CD4-positive, alpha-beta memory T cell (primary cell): Measurements from ENCODE around the gene MSMB. TPM values are rescaled to one million over a fixed set of nuclear protein-coding genes. Genes with fewer than 3 reads are reported as not detected.
A peak's percentile ranks its signal among the peaks of the same experiment; 100 is the strongest.
"Not testable (repeated sequence)": the region's sequence is repeated elsewhere in the genome, so short reads cannot be mapped to it uniquely, and the experiment has no call there.

Experiments used
- CTCF ChIA-PET: fragments of 350-600 bp; sonication (Branson Sonifier 250); formaldehyde crosslinking; loops from one replicate; lab custom pipeline; 2021; ENCODE audit warnings: inconsistent platforms; ENCODE audit not compliant: partially characterized antibody; lab: Charles Lee
- POLR2A ChIA-PET: fragments of 350-600 bp; sonication (Branson Sonifier 250); formaldehyde crosslinking; loops from one replicate; lab custom pipeline; 2021; ENCODE audit not compliant: partially characterized antibody; lab: Charles Lee
- DNase-seq, 5 donors: peaks; one replicate each; pipeline versions ENCODE4 v3.0.0 to v3.0.0-alpha.2; 2020 to 2022; ENCODE audit warnings: mixed read lengths in 1 of 5
- H3K27ac ChIP-seq: one replicate; pipeline ENCODE4 v1.7.0; 2013; ENCODE audit warnings: low read depth, low read length
- H3K27me3 ChIP-seq: 2 replicates; pipeline ENCODE4 v1.7.0; 2013; ENCODE audit warnings: mild to moderate bottlenecking, low read length, moderate library complexity; ENCODE audit not compliant: insufficient read depth
- H3K36me3 ChIP-seq: 2 replicates; pipeline ENCODE4 v1.7.0; 2013; ENCODE audit warnings: mild to moderate bottlenecking, low read length, moderate library complexity; ENCODE audit not compliant: insufficient read depth
- H3K4me1 ChIP-seq: 2 replicates; pipeline ENCODE4 v1.7.0; 2013; ENCODE audit warnings: mild to moderate bottlenecking, low read length, moderate library complexity; ENCODE audit not compliant: insufficient read depth
- H3K4me3 ChIP-seq, 2 donors: one replicate each; pipeline ENCODE4 v1.7.0; 2013; ENCODE audit warnings: low read length in 2 of 2, mild to moderate bottlenecking in 1 of 2
- H3K9me3 ChIP-seq, 2 donors: one replicate each; pipeline ENCODE4 v1.7.0; 2013; ENCODE audit warnings: low read length in 2 of 2, control low read depth in 1 of 2; ENCODE audit not compliant: control insufficient read depth in 1 of 2
- H3K27ac Mint-ChIP-seq, 7 donors: one replicate each; pipeline ENCODE4 v1.8.0; 2020 to 2021; ENCODE audit warnings: mixed read lengths in 7 of 7, mild to moderate bottlenecking in 6 of 7, inconsistent platforms in 3 of 7, moderate library complexity in 3 of 7
- H3K27me3 Mint-ChIP-seq, 2 donors: one replicate each; pipeline ENCODE4 v1.8.0; 2020 to 2021; ENCODE audit warnings: mixed read lengths in 2 of 2
- H3K36me3 Mint-ChIP-seq, 2 donors: one replicate each; pipeline ENCODE4 v1.8.0; 2020 to 2021; ENCODE audit warnings: mixed read lengths in 2 of 2, inconsistent platforms in 1 of 2, mild to moderate bottlenecking in 1 of 2
- H3K4me1 Mint-ChIP-seq, 4 donors: one replicate each; pipeline ENCODE4 v1.8.0; 2020 to 2021; ENCODE audit warnings: mixed read lengths in 4 of 4, mild to moderate bottlenecking in 1 of 4
- H3K4me3 Mint-ChIP-seq, 8 donors: one replicate each; pipeline ENCODE4 v1.8.0; 2020 to 2021; ENCODE audit warnings: mixed read lengths in 8 of 8, mild to moderate bottlenecking in 7 of 8, moderate library complexity in 6 of 8, inconsistent platforms in 3 of 8
- H3K9me3 Mint-ChIP-seq, 8 donors: one replicate each; pipeline ENCODE4 v1.8.0; 2020 to 2021; ENCODE audit warnings: mixed read lengths in 8 of 8, mild to moderate bottlenecking in 5 of 8, inconsistent platforms in 3 of 8, moderate library complexity in 1 of 8
- intact Hi-C: fragments of 100-400 bp; cut with micrococcal nuclease; formaldehyde crosslinking; loops from one replicate; pipeline ENCODE4 v1.15.1; 2023
- polyA plus RNA-seq, 2 donors: library from polyadenylated mRNA; unstranded; fragments of 300-500 nt; fragmentation: Illumina TruSeq; gene quantifications; one replicate each; pipeline ENCODE4 v1.2.3, GENCODE V29; 2021
- total RNA-seq, 2 experiments: library from RNA; stranded (reverse); gene quantifications; one replicate each; pipeline ENCODE4 v1.2.3, GENCODE V29; 2021

Gene MSMB
- total and polyA plus RNA-seq, 4 experiments from 2014 or later, result not detected

DNA sequence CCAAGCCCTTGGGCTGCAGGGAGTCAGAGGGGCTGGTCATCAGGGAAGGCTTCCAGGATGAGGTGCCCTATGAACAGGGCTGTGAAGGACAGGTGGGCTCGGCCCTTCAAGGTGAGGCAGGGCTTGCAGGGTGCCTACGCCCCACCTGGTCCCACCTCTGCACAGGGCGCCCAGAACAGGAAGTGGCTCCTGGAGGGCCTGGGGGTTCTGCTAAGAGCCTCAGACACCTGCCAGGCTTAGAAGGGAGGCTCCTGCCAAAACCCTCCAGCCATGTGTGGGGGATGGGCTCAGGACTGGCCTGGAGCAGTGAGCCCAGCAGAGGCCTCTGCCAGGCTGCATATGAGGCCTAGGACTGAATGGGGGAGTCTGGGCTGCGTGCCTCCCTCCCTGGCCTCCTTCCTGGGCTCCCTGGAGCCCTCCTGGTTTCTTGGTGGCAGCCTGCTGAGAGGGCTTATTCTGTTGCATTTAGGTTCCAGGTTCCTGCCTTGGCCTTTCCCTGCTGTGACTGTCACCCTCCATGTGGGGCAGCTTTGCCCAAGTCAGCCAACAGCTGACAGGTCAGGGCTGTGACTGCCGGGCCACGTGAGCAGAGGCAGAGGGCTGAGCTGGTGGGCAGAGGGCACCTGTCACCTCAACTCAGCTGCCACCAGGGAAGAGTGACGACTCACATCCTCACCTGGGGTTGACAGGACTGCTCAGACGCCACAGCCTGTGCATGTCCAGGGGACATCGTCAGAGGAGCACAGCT lies 45.2 kb upstream of the MSMB start:
- H3K4me3 Mint-ChIP-seq, result peak overlapping the region in 7 of 8 donors; percentile 45 to 73 (median 58)
- no peaks in the 10 kb centered on the region for H3K27me3 Mint-ChIP-seq
- DNase-seq, result peak in 1 of 5 donors; percentile 18
- ChIA-PET POLR2A (interaction anchor here (1.0 to 2.0 kb wide), 9 partner anchors 11 to 71 kb away, joined by 3 to 9 read pairs (median 4); partner anchors contain the start of gene NCOA4), CTCF (interaction anchor here (1.5 to 2.1 kb wide), 4 partner anchors 14 to 64 kb away, joined by 6 to 9 read pairs (median 8); no protein-coding TSS in a partner anchor)
- Histone ChIP-seq H3K36me3 (no peaks in the 10 kb centered on the region), H3K9me3 (no peaks in the 10 kb centered on the region), H3K27me3 (no peaks in the 10 kb centered on the region), H3K27ac (peak overlapping the region; percentile 1), H3K4me3 (no peak overlapping the region), H3K4me1 (peaks cover 67% of the 10 kb centered on the region)
- no peaks in the 10 kb centered on the region for H3K36me3 Mint-ChIP-seq
- no peaks in the 10 kb centered on the region for H3K9me3 Mint-ChIP-seq
- intact Hi-C loops, result no loop called here
- H3K27ac Mint-ChIP-seq, result peak overlapping the region; percentile 52 to 85 (median 70)
- peaks cover 0 to 24% (median 13%) of the 10 kb centered on the region in 4 donors for H3K4me1 Mint-ChIP-seq

DNA sequence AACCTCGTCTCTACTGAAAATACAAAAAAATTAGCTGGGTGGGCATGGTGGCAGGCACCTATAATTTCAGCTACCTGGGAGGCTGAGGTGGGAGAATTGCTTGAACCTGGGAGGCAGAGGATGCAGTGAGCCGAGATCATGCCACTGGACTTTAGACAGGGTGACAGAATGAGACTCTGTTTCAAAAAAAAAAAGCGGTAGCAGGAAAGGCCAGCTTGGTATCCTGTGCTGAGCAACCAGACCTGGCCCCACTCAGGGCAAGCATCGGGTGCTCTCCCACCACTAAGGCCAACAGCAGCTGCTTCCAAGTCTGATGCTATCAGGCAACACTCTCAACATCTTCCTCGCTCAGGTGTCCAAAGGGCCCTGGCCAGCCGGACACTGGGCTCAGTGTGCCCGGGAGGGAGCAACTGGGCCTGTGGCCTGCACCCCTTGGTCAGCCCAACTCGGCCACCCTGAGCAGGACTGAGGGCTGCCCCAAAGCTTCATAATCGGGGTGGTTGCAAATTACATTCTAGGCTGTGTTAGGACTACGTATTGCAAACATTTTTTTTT lies 44.3 kb upstream of the MSMB start:
- no peaks in the 10 kb centered on the region for H3K36me3 ChIP-seq
- H3K9me3 ChIP-seq, result no peaks in the 10 kb centered on the region
- H3K4me3 ChIP-seq, result no peak overlapping the region
- H3K27me3 Mint-ChIP-seq, result no peaks in the 10 kb centered on the region
- H3K27ac ChIP-seq, result no peak overlapping the region
- ChIA-PET CTCF (interaction anchor here (0.6 to 2.2 kb wide), 7 partner anchors 13 to 67 kb away, joined by 3 to 11 read pairs (median 4); no protein-coding TSS in a partner anchor), POLR2A (interaction anchor here (1.3 kb wide), 1 partner anchor 61 kb away, joined by 5 read pairs; no protein-coding TSS in a partner anchor)
- intact Hi-C loops, result no loop called here
- no peak for DNase-seq
- peaks cover 58% of the 10 kb centered on the region for H3K4me1 ChIP-seq
- H3K27ac Mint-ChIP-seq, result peak overlapping the region; percentile 12 to 85 (median 66)
- H3K36me3 Mint-ChIP-seq, result no peaks in the 10 kb centered on the region
- no peaks in the 10 kb centered on the region for H3K27me3 ChIP-seq
- no peaks in the 10 kb centered on the region for H3K9me3 Mint-ChIP-seq
- peaks cover 0 to 16% (median 10%) of the 10 kb centered on the region in 4 donors for H3K4me1 Mint-ChIP-seq
- peak overlapping the region in 3 of 8 donors; percentile 55 to 69 (median 65) for H3K4me3 Mint-ChIP-seq

DNA sequence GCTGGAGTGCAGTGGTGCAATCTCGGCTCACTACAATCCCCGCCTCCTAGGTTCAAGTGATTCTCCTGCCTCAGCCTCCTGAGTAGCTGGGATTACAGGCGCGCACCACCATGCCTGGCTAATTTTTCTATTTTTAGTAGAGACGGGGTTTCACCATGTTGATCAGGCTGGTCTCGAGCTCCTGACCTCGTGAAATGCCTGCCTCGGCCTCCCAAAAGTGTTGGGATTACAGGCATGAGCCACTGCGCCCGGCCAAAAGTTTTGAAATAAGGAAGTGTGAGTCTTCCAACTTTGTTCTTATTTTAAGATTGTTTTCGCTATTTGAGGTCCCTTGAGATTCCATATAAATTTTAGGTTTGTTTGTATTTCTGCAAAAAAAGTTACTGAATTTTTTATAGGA lies 41.3 kb upstream of the MSMB start:
- H3K4me3 ChIP-seq, H3K27ac Mint-ChIP-seq, DNase-seq, H3K27me3 Mint-ChIP-seq, H3K36me3 ChIP-seq, H3K4me1 Mint-ChIP-seq, H3K9me3 ChIP-seq, H3K27ac ChIP-seq, H3K9me3 Mint-ChIP-seq, H3K27me3 ChIP-seq, H3K4me3 Mint-ChIP-seq, H3K36me3 Mint-ChIP-seq: not testable (repeated sequence)
- intact Hi-C loops, result loop anchor here (10.0 kb wide), 1 partner anchor 77 kb away; no protein-coding TSS in a partner anchor
- POLR2A ChIA-PET, result interaction anchor here (0.6 kb wide), 1 partner anchor 64 kb away, joined by 4 read pairs; no protein-coding TSS in a partner anchor
- CTCF ChIA-PET, result interaction anchor here (1.3 kb wide), 1 partner anchor 10 kb away, joined by 3 read pairs; no protein-coding TSS in a partner anchor
- H3K4me1 ChIP-seq, result peaks cover 28% of the 10 kb centered on the region

DNA sequence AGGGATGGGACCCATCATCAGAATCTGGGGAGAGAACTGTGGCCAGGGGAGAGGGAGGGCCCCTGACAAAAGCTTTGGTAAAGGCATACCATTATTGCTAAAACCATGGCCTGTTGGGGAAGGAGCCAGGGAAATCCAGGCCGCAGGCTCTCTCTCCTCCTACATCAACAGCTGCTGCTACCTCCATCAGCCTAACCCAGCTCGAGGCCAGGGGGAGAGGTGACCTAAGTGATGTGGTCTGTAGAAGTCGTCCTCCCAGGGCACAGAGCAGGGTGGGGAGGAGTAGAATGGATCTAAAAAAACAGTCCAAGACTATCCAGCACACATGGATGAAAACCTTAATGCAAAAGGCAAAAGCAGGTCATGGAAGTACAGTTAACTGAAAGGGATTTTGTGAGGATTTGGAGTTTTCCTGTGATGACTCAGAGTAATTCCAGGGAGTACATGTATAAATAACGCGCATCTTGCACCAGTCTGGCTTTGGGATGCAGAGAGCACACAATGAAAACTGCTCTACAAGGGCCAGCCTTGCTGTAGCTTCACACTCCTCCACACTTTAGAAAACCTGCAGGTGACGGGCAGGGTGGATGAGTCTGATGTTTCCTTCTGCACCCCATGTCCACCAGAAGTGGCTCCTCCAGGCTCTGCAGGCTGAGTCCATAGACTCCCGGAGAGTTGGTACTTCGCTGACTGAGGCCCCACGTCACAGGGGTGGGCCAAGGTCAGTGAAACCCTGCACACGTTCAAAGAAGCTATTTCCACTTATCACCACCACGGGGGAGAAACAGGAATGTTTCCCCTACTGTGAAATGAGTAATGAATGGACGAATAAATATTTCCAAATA lies 38.5 kb upstream of the MSMB start:
- Histone ChIP-seq H3K4me3 (no peak overlapping the region), H3K4me1 (peaks cover 12% of the 10 kb centered on the region), H3K27ac (no peak overlapping the region), H3K27me3 (no peaks in the 10 kb centered on the region), H3K36me3 (no peaks in the 10 kb centered on the region), H3K9me3 (no peaks in the 10 kb centered on the region)
- no peak for DNase-seq
- intact Hi-C loops, result loop anchor here (10.0 kb wide), 1 partner anchor 80 kb away; no protein-coding TSS in a partner anchor
- ChIA-PET POLR2A (interaction anchor here (0.9 kb wide), 1 partner anchor 10 kb away, joined by 4 read pairs; no protein-coding TSS in a partner anchor), CTCF (interaction anchor here (2.4 kb wide), 1 partner anchor 11 kb away, joined by 6 read pairs; no protein-coding TSS in a partner anchor)
- Mint-ChIP-seq H3K9me3 (peaks cover 0 to 4% (median 0%) of the 10 kb centered on the region in 8 donors), H3K4me1 (peaks cover 11 to 29% (median 21%) of the 10 kb centered on the region in 4 donors), H3K4me3 (no peak overlapping the region), H3K27me3 (no peaks in the 10 kb centered on the region), H3K36me3 (no peaks in the 10 kb centered on the region), H3K27ac (no peak overlapping the region)

DNA sequence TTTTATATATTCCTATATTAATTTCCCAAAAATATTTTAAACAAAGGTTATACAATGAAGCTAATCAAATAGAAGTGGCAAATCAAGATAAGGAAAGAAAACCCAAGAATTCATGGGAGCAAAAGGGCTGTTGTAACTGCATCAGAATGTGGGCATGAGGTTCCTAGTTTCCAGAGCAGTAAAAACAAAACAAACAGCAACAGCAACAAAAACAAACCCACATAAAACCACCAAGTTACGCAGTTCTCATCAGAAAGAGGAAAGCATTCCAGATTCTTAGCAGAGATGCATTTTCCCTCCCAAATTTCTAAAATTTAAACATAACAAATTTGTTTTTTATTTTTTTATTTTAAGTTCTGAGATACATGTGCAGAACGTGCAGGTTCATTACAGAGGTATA lies 34.8 kb upstream of the MSMB start:
- Mint-ChIP-seq H3K9me3 (peaks cover 0 to 7% (median 0%) of the 10 kb centered on the region in 8 donors), H3K27ac (peak overlapping the region in 3 of 7 donors; percentile 55 to 82 (median 76)), H3K4me1 (peaks cover 18 to 54% (median 34%) of the 10 kb centered on the region in 4 donors), H3K36me3 (no peaks in the 10 kb centered on the region), H3K27me3 (no peaks in the 10 kb centered on the region), H3K4me3 (peak overlapping the region in 1 of 8 donors; percentile 17)
- Histone ChIP-seq H3K36me3 (no peaks in the 10 kb centered on the region), H3K9me3 (no peaks in the 10 kb centered on the region), H3K27ac (no peak overlapping the region), H3K4me3 (no peak overlapping the region), H3K27me3 (no peaks in the 10 kb centered on the region), H3K4me1 (peaks cover 18% of the 10 kb centered on the region)
- POLR2A ChIA-PET, result interaction anchor here (1.0 kb wide), 1 partner anchor 11 kb away, joined by 3 read pairs; no protein-coding TSS in a partner anchor
- CTCF ChIA-PET, result interaction anchor here (0.8 to 1.1 kb wide), 2 partner anchors 25 to 47 kb away, joined by 4 read pairs; no protein-coding TSS in a partner anchor
- intact Hi-C loops, result loop anchor here (10.0 kb wide), 1 partner anchor 84 kb away; no protein-coding TSS in a partner anchor
- no peak for DNase-seq

DNA sequence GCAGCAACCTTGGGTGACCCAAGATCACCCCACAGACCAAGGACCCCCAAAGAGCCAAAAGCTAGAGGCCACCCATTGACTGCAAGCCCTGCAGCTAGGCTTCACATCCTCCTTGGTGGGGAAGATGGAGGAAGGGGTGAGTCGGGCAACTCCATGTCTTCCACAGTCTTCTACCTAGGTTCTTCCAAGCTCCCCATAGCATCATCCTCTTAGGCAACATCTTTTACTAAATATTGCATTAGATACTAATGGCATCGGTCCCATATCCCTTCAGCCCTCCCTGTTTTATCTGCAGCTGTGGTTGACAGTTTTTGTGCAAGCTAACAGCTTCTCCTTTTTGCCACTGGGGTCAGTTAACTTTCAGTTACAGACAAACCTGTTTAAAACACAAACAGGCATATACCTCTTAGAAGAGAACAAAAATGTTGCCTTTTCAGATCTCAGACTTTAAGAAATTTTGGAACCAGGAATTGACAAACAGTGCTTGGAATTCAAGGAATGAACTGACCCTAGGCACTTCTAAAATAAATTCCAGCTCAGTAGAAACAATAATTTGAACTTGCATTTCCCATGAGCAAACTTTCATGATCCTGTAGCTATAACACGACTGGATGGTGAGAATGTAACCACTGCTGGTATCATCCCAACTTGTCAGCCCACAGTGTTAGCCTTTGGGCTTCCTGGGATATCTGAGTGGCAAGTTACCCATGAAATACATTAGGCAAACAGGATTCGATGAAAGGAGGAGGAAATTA lies 33.9 kb upstream of the MSMB start:
- H3K4me1 Mint-ChIP-seq, result peaks cover 18 to 57% (median 34%) of the 10 kb centered on the region in 4 donors
- peaks cover 18% of the 10 kb centered on the region for H3K4me1 ChIP-seq
- ChIA-PET CTCF (interaction anchor here (0.8 to 1.1 kb wide), 2 partner anchors 26 to 46 kb away, joined by 4 read pairs; no protein-coding TSS in a partner anchor), POLR2A (interaction anchor here (0.6 to 1.1 kb wide), 5 partner anchors 9 to 27 kb away, joined by 3 read pairs; no protein-coding TSS in a partner anchor)
- H3K27ac Mint-ChIP-seq, result peak overlapping the region in 6 of 7 donors; percentile 42 to 83 (median 66)
- H3K27ac ChIP-seq, result no peak overlapping the region
- H3K27me3 Mint-ChIP-seq, result no peaks in the 10 kb centered on the region
- H3K36me3 ChIP-seq, result no peaks in the 10 kb centered on the region
- peak overlapping the region in 1 of 8 donors; percentile 17 for H3K4me3 Mint-ChIP-seq
- intact Hi-C loops, result loop anchor here (10.0 kb wide), 1 partner anchor 85 kb away; no protein-coding TSS in a partner anchor
- H3K4me3 ChIP-seq, result no peak overlapping the region
- DNase-seq, result no peak
- no peaks in the 10 kb centered on the region for H3K36me3 Mint-ChIP-seq
- peaks cover 0 to 7% (median 0%) of the 10 kb centered on the region in 8 donors for H3K9me3 Mint-ChIP-seq
- H3K9me3 ChIP-seq, result no peaks in the 10 kb centered on the region
- no peaks in the 10 kb centered on the region for H3K27me3 ChIP-seq
